Nephron progenitor cell (in vitro differentiated cells): ENCODE data around the gene POC1B.
A peak's percentile ranks its signal among the peaks of the same experiment; 100 is the strongest.

ENCODE experiments used
- DNase-seq: peaks from one replicate; pipeline ENCODE4 v3.0.0; 2021
- H3K27ac Mint-ChIP-seq: 2 replicates; pipeline ENCODE4 v1.8.0; 2021; ENCODE audit warnings: mild to moderate bottlenecking, moderate library complexity, mixed read lengths
- H3K27me3 Mint-ChIP-seq: 2 replicates; pipeline ENCODE4 v1.8.0; 2021; ENCODE audit warnings: mild to moderate bottlenecking, low read depth, mixed read lengths; ENCODE audit not compliant: poor library complexity
- H3K36me3 Mint-ChIP-seq: 2 replicates; pipeline ENCODE4 v1.8.0; 2021; ENCODE audit warnings: low read depth, mixed read lengths
- H3K4me1 Mint-ChIP-seq: 2 replicates; pipeline ENCODE4 v1.8.0; 2021; ENCODE audit warnings: mixed read lengths
- H3K4me3 Mint-ChIP-seq: 2 replicates; pipeline ENCODE4 v1.8.0; 2021; ENCODE audit warnings: mild to moderate bottlenecking, moderate library complexity, mixed read lengths
- H3K9me3 Mint-ChIP-seq: 2 replicates; pipeline ENCODE4 v1.8.0; 2021; ENCODE audit warnings: mild to moderate bottlenecking, moderate library complexity, mixed read lengths
- TF ChIP-seq, protein P1 (sequence below): fragments of 200-600 bp; sonication (generic); IDR thresholded peaks from 2 replicates; pipeline ENCODE4 v1.5.0; 2021; ENCODE audit warnings: antibody characterized with exemption

Gene POC1B

DNA sequence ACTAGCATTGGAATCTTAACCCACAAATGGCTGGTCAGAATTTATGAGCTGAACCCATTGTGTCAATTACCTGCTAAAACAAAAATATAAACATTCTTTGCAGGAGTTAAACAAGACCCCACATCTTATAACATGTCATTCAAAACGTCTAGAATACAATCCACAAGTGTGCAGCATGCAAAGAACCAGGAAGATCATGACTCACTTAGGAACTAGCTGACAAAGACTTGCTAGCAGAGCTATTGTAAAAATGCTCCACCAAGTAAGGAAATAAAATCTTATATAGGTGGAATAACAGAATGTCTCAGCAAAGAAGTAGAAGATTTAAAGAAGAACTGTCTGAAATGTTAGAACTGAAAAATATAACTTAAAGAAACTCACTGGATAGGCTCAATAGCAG lies 26.5 kb upstream of the POC1B start:
- Mint-ChIP-seq H3K36me3 (peaks cover 20% of the 10 kb centered on the region), H3K27ac (no peak overlapping the region), H3K4me1 (peaks cover 11% of the 10 kb centered on the region), H3K9me3 (peaks cover 16% of the 10 kb centered on the region), H3K27me3 (no peaks in the 10 kb centered on the region), H3K4me3 (no peak overlapping the region)
- TF ChIP-seq, protein P1, sequence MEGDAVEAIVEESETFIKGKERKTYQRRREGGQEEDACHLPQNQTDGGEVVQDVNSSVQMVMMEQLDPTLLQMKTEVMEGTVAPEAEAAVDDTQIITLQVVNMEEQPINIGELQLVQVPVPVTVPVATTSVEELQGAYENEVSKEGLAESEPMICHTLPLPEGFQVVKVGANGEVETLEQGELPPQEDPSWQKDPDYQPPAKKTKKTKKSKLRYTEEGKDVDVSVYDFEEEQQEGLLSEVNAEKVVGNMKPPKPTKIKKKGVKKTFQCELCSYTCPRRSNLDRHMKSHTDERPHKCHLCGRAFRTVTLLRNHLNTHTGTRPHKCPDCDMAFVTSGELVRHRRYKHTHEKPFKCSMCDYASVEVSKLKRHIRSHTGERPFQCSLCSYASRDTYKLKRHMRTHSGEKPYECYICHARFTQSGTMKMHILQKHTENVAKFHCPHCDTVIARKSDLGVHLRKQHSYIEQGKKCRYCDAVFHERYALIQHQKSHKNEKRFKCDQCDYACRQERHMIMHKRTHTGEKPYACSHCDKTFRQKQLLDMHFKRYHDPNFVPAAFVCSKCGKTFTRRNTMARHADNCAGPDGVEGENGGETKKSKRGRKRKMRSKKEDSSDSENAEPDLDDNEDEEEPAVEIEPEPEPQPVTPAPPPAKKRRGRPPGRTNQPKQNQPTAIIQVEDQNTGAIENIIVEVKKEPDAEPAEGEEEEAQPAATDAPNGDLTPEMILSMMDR = no peak
- no peak for DNase-seq

GRCh38 chr12:89551747-89552146 lies 25.9 kb upstream of the POC1B start:
- H3K27me3 Mint-ChIP-seq = no peaks in the 10 kb centered on the region
- TF ChIP-seq, protein P1 = no peak
- no peak for DNase-seq

DNA sequence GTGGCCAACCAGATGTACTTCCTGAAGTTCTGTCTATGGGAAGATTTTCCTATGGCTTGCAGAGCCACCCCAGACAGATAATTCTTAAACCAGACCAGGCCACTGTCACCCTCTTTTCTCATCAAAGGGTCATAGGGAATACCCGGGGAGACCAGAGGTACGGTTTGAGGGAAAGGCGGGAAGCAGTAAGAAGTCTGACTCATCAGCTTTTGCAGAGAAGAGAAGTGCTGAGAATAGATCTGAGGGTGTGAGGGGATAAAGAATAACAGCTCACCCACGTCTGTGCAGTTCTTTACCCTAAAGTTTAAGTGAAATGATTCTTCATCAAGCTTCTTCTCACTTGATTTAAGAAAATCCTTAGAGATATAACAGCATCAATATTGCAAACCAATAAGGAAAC lies 21.3 kb upstream of the POC1B start:
- Mint-ChIP-seq H3K36me3 (peaks cover 4% of the 10 kb centered on the region), H3K4me1 (peaks cover 36% of the 10 kb centered on the region), H3K4me3 (no peak overlapping the region), H3K9me3 (no peaks in the 10 kb centered on the region), H3K27ac (no peak overlapping the region), H3K27me3 (no peaks in the 10 kb centered on the region)
- TF ChIP-seq, protein P1 = no peak
- no peak for DNase-seq

More at GRCh38 chr12:89551747-89552146, 25.9 kb upstream of the POC1B start:
- no peak overlapping the region for H3K4me3 Mint-ChIP-seq
- peaks cover 20% of the 10 kb centered on the region for H3K36me3 Mint-ChIP-seq
- H3K27ac Mint-ChIP-seq = no peak overlapping the region
- peaks cover 16% of the 10 kb centered on the region for H3K9me3 Mint-ChIP-seq
- peaks cover 8% of the 10 kb centered on the region for H3K4me1 Mint-ChIP-seq

DNA sequence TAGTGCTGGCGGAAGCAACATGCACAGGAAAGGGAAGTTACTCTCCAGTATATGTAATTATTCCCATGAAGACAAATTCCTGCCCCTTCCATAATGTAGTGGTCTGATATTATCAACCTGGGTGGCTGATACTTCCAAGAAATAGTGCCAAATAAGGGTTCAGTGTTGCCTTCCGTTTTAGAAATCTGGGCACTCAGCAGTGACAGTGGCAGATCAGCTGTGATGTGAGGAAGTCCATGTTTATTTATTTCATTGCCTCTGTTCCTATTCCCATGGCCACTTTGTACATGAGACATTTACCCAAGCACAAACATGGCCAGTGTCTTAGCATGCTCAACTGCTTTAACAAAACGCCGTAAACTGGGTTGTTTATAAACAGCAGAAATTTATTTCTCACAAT lies 20.3 kb upstream of the POC1B start:
- no peaks in the 10 kb centered on the region for H3K27me3 Mint-ChIP-seq
- TF ChIP-seq, protein P1 = no peak
- H3K27ac Mint-ChIP-seq = no peak overlapping the region
- no peak for DNase-seq
- peaks cover 39% of the 10 kb centered on the region for H3K4me1 Mint-ChIP-seq
- no peak overlapping the region for H3K4me3 Mint-ChIP-seq
- no peaks in the 10 kb centered on the region for H3K36me3 Mint-ChIP-seq
- H3K9me3 Mint-ChIP-seq = no peaks in the 10 kb centered on the region

DNA sequence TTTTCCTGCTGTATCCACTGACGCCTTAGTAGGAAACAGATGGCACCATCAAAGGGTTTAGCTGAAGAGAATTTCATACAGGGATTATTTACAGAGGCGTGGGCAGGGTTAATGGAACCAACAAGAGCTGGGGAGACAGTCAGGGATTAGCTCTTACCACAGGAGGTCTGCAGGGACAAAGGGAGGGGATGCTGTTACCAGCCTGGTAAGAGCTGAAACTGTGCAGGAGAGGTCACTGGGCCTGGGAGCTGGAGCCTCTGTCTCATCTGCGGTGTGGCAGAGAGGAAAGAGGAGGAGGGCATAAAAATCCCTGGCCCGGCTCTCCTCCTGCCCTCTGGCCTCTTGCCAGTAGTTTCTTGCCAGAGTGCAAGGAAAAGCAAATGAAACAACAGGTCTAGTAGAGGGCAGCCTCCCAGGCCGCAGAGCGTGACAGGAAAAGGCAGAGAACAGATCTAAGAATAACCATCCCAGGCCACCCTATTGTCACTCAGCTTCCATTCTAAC lies 18.9 kb upstream of the POC1B start:
- H3K4me3 Mint-ChIP-seq = no peak overlapping the region
- DNase-seq = peak; percentile 21
- H3K36me3 Mint-ChIP-seq = no peaks in the 10 kb centered on the region
- TF ChIP-seq, protein P1 = no peak
- H3K27ac Mint-ChIP-seq = peak overlapping the region; percentile 51
- H3K9me3 Mint-ChIP-seq = no peaks in the 10 kb centered on the region
- peaks cover 2% of the 10 kb centered on the region for H3K27me3 Mint-ChIP-seq
- H3K4me1 Mint-ChIP-seq = peaks cover 50% of the 10 kb centered on the region

DNA sequence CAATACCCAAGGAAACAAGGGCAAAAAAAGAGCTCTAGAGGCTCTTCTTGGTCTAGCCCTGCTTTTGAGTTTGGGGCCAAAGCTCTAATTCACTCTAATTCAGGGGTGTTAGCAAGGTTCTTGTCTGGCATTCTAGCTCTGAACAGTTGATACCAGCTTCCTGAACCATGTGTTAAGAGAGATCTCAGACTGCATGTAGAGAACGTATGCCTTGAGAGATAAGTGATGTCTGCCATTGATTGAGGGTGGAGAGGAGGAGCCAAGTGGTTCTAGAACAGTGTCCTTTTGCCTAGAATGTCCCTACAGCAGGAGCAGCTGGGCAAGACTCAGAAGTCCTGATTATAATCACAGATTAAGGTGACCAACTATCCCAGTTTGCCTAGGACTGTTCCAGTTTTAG lies 18.2 kb upstream of the POC1B start:
- H3K4me1 Mint-ChIP-seq = peaks cover 52% of the 10 kb centered on the region
- H3K27ac Mint-ChIP-seq = no peak overlapping the region
- no peak overlapping the region for H3K4me3 Mint-ChIP-seq
- TF ChIP-seq, protein P1 = no peak
- DNase-seq = no peak
- no peaks in the 10 kb centered on the region for H3K36me3 Mint-ChIP-seq
- H3K9me3 Mint-ChIP-seq = no peaks in the 10 kb centered on the region
- peaks cover 3% of the 10 kb centered on the region for H3K27me3 Mint-ChIP-seq
